ENCODE results near the gene RAB11A. TPM values are rescaled to one million over a fixed set of nuclear protein-coding genes. Genes with fewer than 3 reads are reported as not detected.

The RAB11A gene
- total RNA-seq, 3 donors from 2014 or later: 214 to 330 (median 320) TPM

DNA sequence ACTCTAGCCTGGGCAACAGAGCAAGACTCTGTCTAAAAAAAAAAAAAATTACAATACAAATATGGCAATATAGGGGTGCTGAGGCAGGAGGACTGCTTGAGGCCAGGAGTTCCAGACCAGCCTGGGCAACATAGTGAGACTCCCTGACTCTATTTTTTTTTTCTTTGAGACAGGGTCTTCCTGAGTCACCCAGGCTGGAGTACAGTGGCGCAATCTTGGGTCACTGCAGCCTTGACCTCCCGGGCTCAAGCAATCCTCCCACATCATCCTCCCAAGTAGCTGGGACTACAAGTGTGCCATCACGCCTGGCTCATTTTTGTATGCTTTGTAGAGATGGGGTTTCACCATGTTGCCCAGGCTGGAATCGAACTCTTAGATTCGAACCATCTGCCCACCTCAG lies 17.3 kb upstream of the RAB11A start:
- ATAC-seq (no peak), DNase-seq (no peak)
- TF ChIP-seq, protein P1, sequence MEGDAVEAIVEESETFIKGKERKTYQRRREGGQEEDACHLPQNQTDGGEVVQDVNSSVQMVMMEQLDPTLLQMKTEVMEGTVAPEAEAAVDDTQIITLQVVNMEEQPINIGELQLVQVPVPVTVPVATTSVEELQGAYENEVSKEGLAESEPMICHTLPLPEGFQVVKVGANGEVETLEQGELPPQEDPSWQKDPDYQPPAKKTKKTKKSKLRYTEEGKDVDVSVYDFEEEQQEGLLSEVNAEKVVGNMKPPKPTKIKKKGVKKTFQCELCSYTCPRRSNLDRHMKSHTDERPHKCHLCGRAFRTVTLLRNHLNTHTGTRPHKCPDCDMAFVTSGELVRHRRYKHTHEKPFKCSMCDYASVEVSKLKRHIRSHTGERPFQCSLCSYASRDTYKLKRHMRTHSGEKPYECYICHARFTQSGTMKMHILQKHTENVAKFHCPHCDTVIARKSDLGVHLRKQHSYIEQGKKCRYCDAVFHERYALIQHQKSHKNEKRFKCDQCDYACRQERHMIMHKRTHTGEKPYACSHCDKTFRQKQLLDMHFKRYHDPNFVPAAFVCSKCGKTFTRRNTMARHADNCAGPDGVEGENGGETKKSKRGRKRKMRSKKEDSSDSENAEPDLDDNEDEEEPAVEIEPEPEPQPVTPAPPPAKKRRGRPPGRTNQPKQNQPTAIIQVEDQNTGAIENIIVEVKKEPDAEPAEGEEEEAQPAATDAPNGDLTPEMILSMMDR (IDR thresholded peaks at IDR 0.05): no peak
- intact Hi-C loops (cut with DNase I, micrococcal nuclease): no loop called here
- H3K36me3 ChIP-seq (ENCODE audit: low read depth): no peaks in the 10 kb centered on the region
- H3K4me1 ChIP-seq (ENCODE audit: low read depth): no peaks in the 10 kb centered on the region
- no peak overlapping the region for H3K4me3 ChIP-seq
- H3K9me3 ChIP-seq: no peaks in the 10 kb centered on the region

DNA sequence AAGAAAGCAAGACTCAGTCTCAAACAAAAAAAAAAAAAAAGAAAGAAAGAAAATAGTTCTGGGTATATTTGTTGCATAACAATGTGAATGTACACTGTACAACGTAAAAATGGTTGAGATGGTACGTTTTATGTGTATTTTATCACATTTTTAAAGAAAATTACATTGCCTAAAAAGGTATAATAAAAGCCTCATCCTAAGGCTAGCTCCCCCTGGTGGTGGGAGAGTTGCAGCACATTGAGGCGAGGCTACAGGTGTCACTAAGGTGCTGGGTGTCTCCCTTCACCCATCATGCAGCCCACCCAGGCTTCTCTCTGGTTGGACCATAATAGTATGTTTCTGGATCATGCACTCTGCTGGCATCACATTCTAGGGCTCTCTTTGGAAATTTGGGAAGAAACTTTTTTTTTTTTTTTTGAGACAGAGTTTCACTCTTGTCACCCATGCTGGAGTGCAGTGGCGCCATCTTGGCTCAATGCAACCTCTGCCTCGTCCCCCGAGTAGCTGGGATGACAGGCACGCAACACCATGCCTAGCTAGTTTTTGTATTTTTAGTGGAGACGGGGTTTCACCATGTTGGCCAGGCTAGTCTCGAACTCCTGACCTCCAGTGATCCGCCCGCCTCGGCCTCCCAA lies 12.4 kb upstream of the RAB11A start:
- no peaks in the 10 kb centered on the region for H3K36me3 ChIP-seq (ENCODE audit: low read depth)
- DNase-seq (peak; percentile 68 to 93 (median 77)), ATAC-seq (peak; percentile 85)
- intact Hi-C loops (cut with DNase I, micrococcal nuclease): no loop called here
- no peaks in the 10 kb centered on the region for H3K9me3 ChIP-seq
- TF ChIP-seq, protein P1 (IDR thresholded peaks at IDR 0.05): peak; percentile 76
- no peak overlapping the region for H3K4me3 ChIP-seq
- H3K4me1 ChIP-seq (ENCODE audit: low read depth): no peaks in the 10 kb centered on the region

DNA sequence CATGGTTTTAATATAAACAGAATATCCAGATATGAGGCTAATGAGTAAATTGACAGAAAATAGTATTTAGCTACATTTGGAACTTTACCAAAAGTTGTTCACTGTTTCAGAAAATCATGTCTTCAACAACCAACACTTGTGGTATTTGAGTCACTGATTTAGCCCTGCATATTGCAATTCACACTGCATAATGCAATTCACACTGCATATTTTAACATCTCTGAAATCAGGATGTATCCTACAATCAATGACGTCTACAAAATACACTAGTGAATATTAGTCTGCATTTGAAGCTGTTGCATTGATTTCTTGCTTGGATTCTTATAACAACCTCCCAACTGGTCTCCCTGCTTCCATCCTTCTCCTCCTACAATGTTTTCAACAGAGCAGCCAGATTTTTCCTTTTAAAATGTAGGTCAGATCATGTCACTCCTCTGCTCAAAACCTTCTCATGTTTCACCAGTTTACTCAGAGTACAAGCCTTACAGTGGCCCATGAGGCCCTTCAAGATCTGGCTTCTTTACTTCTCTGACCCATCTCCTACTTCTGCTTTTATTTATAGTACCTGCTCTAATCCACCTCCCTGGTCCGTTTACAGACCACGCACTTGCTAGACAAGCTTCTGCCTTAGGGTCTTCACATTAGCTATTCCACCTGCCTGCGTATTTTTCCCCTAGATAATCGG lies 11.4 kb upstream of the RAB11A start:
- H3K4me3 ChIP-seq: no peak overlapping the region
- intact Hi-C loops (cut with DNase I, micrococcal nuclease): no loop called here
- H3K4me1 ChIP-seq (ENCODE audit: low read depth): no peaks in the 10 kb centered on the region
- DNase-seq: no peak
- TF ChIP-seq, protein P1 (IDR thresholded peaks at IDR 0.05): no peak
- no peaks in the 10 kb centered on the region for H3K36me3 ChIP-seq (ENCODE audit: low read depth)
- no peak for ATAC-seq
- no peaks in the 10 kb centered on the region for H3K9me3 ChIP-seq

DNA sequence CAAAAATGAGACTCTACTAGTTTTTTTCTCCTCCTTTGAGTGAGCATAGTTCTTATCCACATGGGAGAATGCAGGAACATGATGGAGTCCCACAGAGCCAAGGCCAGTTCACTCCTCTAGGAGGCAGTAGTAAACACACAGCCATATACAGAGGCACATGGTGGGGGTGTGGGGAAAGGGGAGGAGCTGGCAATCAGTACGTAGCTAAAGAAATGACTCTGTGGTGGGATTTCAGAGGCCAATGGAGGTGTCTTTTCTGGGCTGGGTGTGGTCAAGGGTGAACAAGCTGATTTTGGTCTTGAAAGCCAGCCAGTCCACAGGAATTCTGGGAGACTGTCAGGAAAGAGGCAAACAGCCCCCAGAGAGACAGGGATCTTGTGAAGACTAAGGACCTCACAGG lies 6.6 kb upstream of the RAB11A start:
- intact Hi-C loops (cut with DNase I, micrococcal nuclease): no loop called here
- TF ChIP-seq, protein P1 (IDR thresholded peaks at IDR 0.05): peak; percentile 33

DNA sequence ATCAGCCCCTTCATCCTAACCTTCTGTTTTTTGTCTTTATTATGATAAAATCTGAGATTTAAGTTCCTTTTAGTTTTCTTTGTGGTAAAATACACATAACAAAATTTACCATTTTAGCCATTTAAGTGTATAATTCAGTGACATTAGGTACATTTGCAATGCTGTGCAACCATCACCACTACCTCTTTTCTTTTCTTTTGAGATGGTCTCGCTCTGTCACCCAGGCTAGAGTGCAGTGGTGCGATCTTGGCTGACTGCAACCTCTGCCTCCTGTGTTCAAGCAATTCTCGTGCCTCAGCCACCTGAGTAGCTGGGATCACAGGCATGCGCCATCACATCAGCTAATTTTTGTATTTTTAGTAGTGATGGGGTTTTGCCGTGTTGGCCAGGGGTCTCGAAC lies 6.2 kb upstream of the RAB11A start:
- TF ChIP-seq, protein P1 (IDR thresholded peaks at IDR 0.05): no peak
- DNase-seq: no peak
- intact Hi-C loops (cut with DNase I, micrococcal nuclease): no loop called here
- Histone ChIP-seq H3K4me3 (no peak overlapping the region), H3K4me1 (ENCODE audit: low read depth) (no peaks in the 10 kb centered on the region), H3K9me3 (no peaks in the 10 kb centered on the region), H3K36me3 (ENCODE audit: low read depth) (no peaks in the 10 kb centered on the region)
- ATAC-seq: no peak

More for the DNA sequence above, 6.6 kb upstream of the RAB11A start:
- Histone ChIP-seq H3K9me3 (no peaks in the 10 kb centered on the region), H3K4me1 (ENCODE audit: low read depth) (no peaks in the 10 kb centered on the region), H3K36me3 (ENCODE audit: low read depth) (no peaks in the 10 kb centered on the region), H3K4me3 (no peak overlapping the region)
- DNase-seq (peak in 1 of 3 donors; percentile 48), ATAC-seq (peak; percentile 92)
